MM.1S (cell line): ENCODE data around the gene SYP.

Source experiments
- DNase-seq: peaks from one replicate; pipeline ENCODE4 v3.0.0-alpha.2; 2015
- H2AFZ ChIP-seq: fragments of 300-600 bp; sonication (generic); 2 replicates; pipeline ENCODE4 v1.6.0; 2016; ENCODE audit warnings: antibody characterized with exemption, low read length
- H3F3A ChIP-seq: fragments of 300-600 bp; sonication (generic); 2 replicates; pipeline ENCODE4 v1.6.1; 2016; ENCODE audit warnings: mild to moderate bottlenecking, antibody characterized with exemption, low read length, moderate library complexity, mixed read lengths; ENCODE audit not compliant: insufficient read depth
- H3K27ac ChIP-seq: fragments of 300-600 bp; sonication (generic); 2 replicates; pipeline ENCODE4 v1.5.1; 2016; ENCODE audit warnings: mild to moderate bottlenecking, low read length
- H3K27me3 ChIP-seq: fragments of 300-600 bp; sonication (generic); replicated peaks from 2 replicates; pipeline ENCODE4 v1.6.0; 2016; ENCODE audit warnings: low read length; ENCODE audit not compliant: insufficient read depth
- H3K36me3 ChIP-seq: fragments of 300-600 bp; sonication (generic); replicated peaks from 2 replicates; pipeline ENCODE4 v1.6.1; 2016; ENCODE audit warnings: mild to moderate bottlenecking, low read length, mixed read lengths; ENCODE audit not compliant: insufficient read depth
- H3K4me1 ChIP-seq: fragments of 300-600 bp; sonication (generic); 2 replicates; pipeline ENCODE4 v1.6.1; 2016; ENCODE audit warnings: low read length, mixed read lengths
- H3K4me2 ChIP-seq: fragments of 300-600 bp; sonication (generic); 2 replicates; pipeline ENCODE4 v1.6.0; 2016; ENCODE audit warnings: low read depth, low read length
- H3K4me3 ChIP-seq: fragments of 300-600 bp; sonication (generic); 2 replicates; pipeline ENCODE4 v1.5.1; 2016; ENCODE audit warnings: low read length, mixed read lengths
- H3K79me2 ChIP-seq: fragments of 300-600 bp; sonication (generic); 2 replicates; pipeline ENCODE4 v1.6.1; 2016; ENCODE audit warnings: mixed run types, low read length, mixed read lengths
- H3K9ac ChIP-seq: fragments of 300-600 bp; sonication (generic); 2 replicates; pipeline ENCODE4 v1.6.1; 2016; ENCODE audit warnings: low read length, mixed read lengths
- H3K9me2 ChIP-seq: fragments of 300-600 bp; sonication (generic); replicated peaks from 2 replicates; pipeline ENCODE4 v1.6.1; 2016; ENCODE audit warnings: mild to moderate bottlenecking, low read length, mixed read lengths; ENCODE audit not compliant: insufficient read depth
- H3K9me3 ChIP-seq: fragments of 300-600 bp; sonication (generic); replicated peaks from 2 replicates; pipeline ENCODE4 v1.6.1; 2016; ENCODE audit warnings: mild to moderate bottlenecking, low read length, mixed read lengths; ENCODE audit not compliant: insufficient read depth
- H4K20me1 ChIP-seq: fragments of 300-600 bp; sonication (generic); 2 replicates; pipeline ENCODE4 v1.6.1; 2016; ENCODE audit warnings: mild to moderate bottlenecking, low read length, moderate library complexity, mixed read lengths; ENCODE audit not compliant: insufficient read depth
- EZH2 ChIP-seq: fragments of 300-600 bp; sonication (generic); optimal IDR thresholded peaks from 2 replicates; pipeline ENCODE3; 2017; ENCODE audit warnings: low read depth, mild to moderate bottlenecking, antibody characterized with exemption, low read length, mixed read lengths
- EZH2phosphoT487 ChIP-seq: fragments of 300-600 bp; sonication (generic); IDR thresholded peaks from 2 replicates; pipeline ENCODE4 v1.6.1; 2018; ENCODE audit warnings: antibody characterized with exemption, low read length
- TF ChIP-seq, protein P1 (sequence below): fragments of 300-600 bp; sonication (generic); IDR thresholded peaks from 2 replicates; pipeline ENCODE4 v1.5.1; 2016; ENCODE audit warnings: antibody characterized with exemption, low read length, mixed read lengths

The SYP gene

DNA sequence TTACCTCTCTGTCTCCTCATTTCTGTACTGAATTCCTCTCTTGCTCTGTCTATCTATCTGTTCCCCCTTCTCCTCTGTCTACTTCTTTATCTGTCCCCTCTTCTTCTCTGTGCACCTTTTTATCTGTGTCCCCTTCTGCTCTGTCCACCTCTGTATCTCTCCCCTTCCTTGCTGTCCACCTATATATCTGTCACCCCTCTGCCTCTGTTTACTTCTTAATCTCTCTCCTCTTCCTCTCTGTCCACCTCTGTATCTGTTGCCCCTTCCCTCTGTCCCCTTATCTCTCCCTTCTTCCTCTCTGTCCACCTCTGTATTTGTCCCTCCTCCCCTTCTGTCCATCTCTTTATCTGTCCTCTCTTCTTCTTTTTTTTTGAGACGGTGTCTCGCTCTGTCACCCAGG lies 44.2 kb upstream of the SYP start:
- no peaks in the 10 kb centered on the region for H3K9me2 ChIP-seq
- no peaks in the 10 kb centered on the region for H3K9me3 ChIP-seq
- H3K4me3 ChIP-seq, result no peak overlapping the region
- H3K4me1 ChIP-seq, result no peaks in the 10 kb centered on the region
- H4K20me1 ChIP-seq, result no peaks in the 10 kb centered on the region
- H3K27ac ChIP-seq, result no peak overlapping the region
- no peaks in the 10 kb centered on the region for H3K79me2 ChIP-seq
- H3K36me3 ChIP-seq, result no peaks in the 10 kb centered on the region
- no peak overlapping the region for H2AFZ ChIP-seq
- TF ChIP-seq, protein P1, sequence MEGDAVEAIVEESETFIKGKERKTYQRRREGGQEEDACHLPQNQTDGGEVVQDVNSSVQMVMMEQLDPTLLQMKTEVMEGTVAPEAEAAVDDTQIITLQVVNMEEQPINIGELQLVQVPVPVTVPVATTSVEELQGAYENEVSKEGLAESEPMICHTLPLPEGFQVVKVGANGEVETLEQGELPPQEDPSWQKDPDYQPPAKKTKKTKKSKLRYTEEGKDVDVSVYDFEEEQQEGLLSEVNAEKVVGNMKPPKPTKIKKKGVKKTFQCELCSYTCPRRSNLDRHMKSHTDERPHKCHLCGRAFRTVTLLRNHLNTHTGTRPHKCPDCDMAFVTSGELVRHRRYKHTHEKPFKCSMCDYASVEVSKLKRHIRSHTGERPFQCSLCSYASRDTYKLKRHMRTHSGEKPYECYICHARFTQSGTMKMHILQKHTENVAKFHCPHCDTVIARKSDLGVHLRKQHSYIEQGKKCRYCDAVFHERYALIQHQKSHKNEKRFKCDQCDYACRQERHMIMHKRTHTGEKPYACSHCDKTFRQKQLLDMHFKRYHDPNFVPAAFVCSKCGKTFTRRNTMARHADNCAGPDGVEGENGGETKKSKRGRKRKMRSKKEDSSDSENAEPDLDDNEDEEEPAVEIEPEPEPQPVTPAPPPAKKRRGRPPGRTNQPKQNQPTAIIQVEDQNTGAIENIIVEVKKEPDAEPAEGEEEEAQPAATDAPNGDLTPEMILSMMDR, result no peak
- TF ChIP-seq EZH2phosphoT487, result no peak
- no peak for TF ChIP-seq EZH2
- no peaks in the 10 kb centered on the region for H3F3A ChIP-seq
- H3K9ac ChIP-seq, result no peak overlapping the region
- no peaks in the 10 kb centered on the region for H3K27me3 ChIP-seq
- no peak for DNase-seq
- no peak overlapping the region for H3K4me2 ChIP-seq

DNA sequence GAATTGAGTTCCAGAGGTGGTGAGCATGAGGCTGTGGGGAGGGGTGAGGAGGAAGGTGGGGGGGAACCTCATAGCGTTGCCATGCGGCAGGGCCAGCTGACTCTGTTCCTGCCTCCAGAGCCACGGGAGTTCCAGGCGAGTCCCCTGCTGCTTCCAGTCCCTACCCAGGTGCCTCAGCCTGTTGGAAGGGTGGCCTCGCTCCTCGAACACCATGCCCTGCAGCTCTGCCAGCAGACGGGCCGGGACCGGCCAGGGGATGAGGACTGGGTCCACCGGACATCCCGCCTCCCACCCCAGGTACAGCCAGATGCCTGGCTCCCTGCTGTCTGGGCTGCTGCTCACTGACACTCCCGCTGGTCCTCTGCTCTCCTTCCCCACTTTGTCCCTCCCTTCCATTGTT lies 43.2 kb upstream of the SYP start:
- TF ChIP-seq EZH2 (no peak), EZH2phosphoT487 (no peak)
- TF ChIP-seq, protein P1, result no peak
- H3K4me2 ChIP-seq, result no peak overlapping the region
- no peaks in the 10 kb centered on the region for H3K79me2 ChIP-seq
- no peaks in the 10 kb centered on the region for H3K36me3 ChIP-seq
- no peaks in the 10 kb centered on the region for H3K9me3 ChIP-seq
- H3K27ac ChIP-seq, result no peak overlapping the region
- no peak overlapping the region for H3K4me3 ChIP-seq
- H3K9ac ChIP-seq, result no peak overlapping the region
- no peaks in the 10 kb centered on the region for H3K27me3 ChIP-seq
- DNase-seq, result no peak
- no peaks in the 10 kb centered on the region for H3F3A ChIP-seq
- H3K4me1 ChIP-seq, result no peaks in the 10 kb centered on the region
- H4K20me1 ChIP-seq, result no peaks in the 10 kb centered on the region
- H3K9me2 ChIP-seq, result no peaks in the 10 kb centered on the region
- H2AFZ ChIP-seq, result no peak overlapping the region

DNA sequence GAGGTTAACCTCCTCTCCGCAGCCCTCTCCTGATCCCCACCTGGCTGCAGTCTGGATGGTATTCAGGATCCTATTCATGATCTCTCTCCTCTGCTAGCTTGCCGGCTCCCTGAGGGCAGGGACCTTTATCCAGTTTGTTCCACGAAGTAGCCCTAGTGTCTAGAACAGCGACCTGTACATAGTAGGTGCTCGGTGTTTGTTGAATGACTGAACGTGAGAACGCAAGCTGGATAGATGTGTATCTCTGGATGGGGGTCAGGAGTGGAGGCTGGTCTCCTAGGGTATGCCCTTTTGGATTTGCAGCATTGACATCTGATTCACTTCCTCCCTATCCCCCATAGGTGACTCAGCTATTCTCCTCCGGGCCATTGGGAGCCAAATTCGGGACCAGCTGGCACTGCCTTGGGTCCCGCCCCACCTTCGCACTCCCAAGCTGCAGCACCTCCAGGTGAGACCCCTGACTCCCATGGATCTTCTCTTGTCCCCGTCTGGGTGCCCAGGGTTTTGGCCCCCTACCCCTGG lies 42.6 kb upstream of the SYP start:
- H3K9me2 ChIP-seq, result no peaks in the 10 kb centered on the region
- TF ChIP-seq EZH2phosphoT487 (no peak), EZH2 (no peak)
- TF ChIP-seq, protein P1, result no peak
- no peak overlapping the region for H3K9ac ChIP-seq
- H2AFZ ChIP-seq, result no peak overlapping the region
- no peaks in the 10 kb centered on the region for H3K4me1 ChIP-seq
- no peaks in the 10 kb centered on the region for H3K36me3 ChIP-seq
- H3K79me2 ChIP-seq, result no peaks in the 10 kb centered on the region
- H3K27ac ChIP-seq, result no peak overlapping the region
- H3K27me3 ChIP-seq, result no peaks in the 10 kb centered on the region
- no peaks in the 10 kb centered on the region for H4K20me1 ChIP-seq
- no peak for DNase-seq
- H3K4me3 ChIP-seq, result no peak overlapping the region
- H3F3A ChIP-seq, result no peaks in the 10 kb centered on the region
- no peaks in the 10 kb centered on the region for H3K9me3 ChIP-seq
- no peak overlapping the region for H3K4me2 ChIP-seq
